Thoracic aorta (tissue), 2 donors: ENCODE measurements around the gene BCAM. TPM values are rescaled to one million over a fixed set of nuclear protein-coding genes. Genes with fewer than 3 reads are reported as not detected.

ENCODE experiments used
- ATAC-seq: fragments of 150-250 bp; one replicate; pipeline ENCODE4 v1.8.0; 2017; ENCODE audit warnings: low read depth; ENCODE audit not compliant: insufficient number of reproducible peaks, low FRiP score
- DNase-seq: peaks from one replicate; pipeline ENCODE4 v3.0.0-alpha.2; 2020; ENCODE audit warnings: low spot score
- H3K27ac ChIP-seq, 2 donors: fragments of 200-600 bp; sonication (generic); 1 replicate in 1 of 2; 2 replicates in 1 of 2; pipeline ENCODE4 v1.5.1; 2016; ENCODE audit warnings: mild to moderate bottlenecking in 2 of 2, moderate library complexity in 2 of 2
- H3K27me3 ChIP-seq: fragments of 200-600 bp; sonication (generic); replicated peaks from 2 replicates; pipeline ENCODE4 v1.6.0; 2016; ENCODE audit warnings: mild to moderate bottlenecking; ENCODE audit not compliant: insufficient read depth
- H3K36me3 ChIP-seq: fragments of 200-600 bp; sonication (generic); one replicate; pipeline ENCODE4 v1.5.1; 2016
- H3K4me1 ChIP-seq, 2 donors: fragments of 200-600 bp; sonication (generic); 1 replicate in 1 of 2; 2 replicates in 1 of 2; pipeline versions ENCODE4 v1.5.1 to v1.6.0; 2016; ENCODE audit warnings: low read depth in 2 of 2, mild to moderate bottlenecking in 1 of 2; ENCODE audit not compliant: control insufficient read depth in 1 of 2
- H3K4me3 ChIP-seq: fragments of 200-600 bp; sonication (generic); 2 replicates; pipeline ENCODE4 v1.5.1; 2016; ENCODE audit warnings: mild to moderate bottlenecking
- H3K9me3 ChIP-seq: fragments of 200-600 bp; sonication (generic); 2 replicates; pipeline ENCODE4 v1.5.1; 2016
- total RNA-seq, 2 donors: library from RNA; depleted of rRNA; stranded (reverse); fragments of >200 nt; gene quantifications; one replicate each; pipeline versions ENCODE4 v1.1.0 to v1.2.3, GENCODE V29; 2016
- TF ChIP-seq, protein P1 (sequence below): fragments of 200-600 bp; sonication (generic); IDR thresholded peaks from one replicate; pipeline ENCODE4 v1.5.1; 2019; ENCODE audit warnings: antibody characterized with exemption

Gene BCAM
- total RNA-seq, 2 donors from 2014 or later, result 77.7 to 178 TPM

GRCh38 chr19:44818466-44819031, 9.6 kb downstream of the BCAM start:
- DNase-seq, result no peak
- Histone ChIP-seq H3K4me1 (peaks cover 14 to 25% of the 10 kb centered on the region in 2 donors), H3K27ac (no peak overlapping the region), H3K4me3 (no peak overlapping the region), H3K36me3 (peaks cover 23% of the 10 kb centered on the region), H3K9me3 (no peaks in the 10 kb centered on the region), H3K27me3 (no peaks in the 10 kb centered on the region)
- TF ChIP-seq, protein P1, sequence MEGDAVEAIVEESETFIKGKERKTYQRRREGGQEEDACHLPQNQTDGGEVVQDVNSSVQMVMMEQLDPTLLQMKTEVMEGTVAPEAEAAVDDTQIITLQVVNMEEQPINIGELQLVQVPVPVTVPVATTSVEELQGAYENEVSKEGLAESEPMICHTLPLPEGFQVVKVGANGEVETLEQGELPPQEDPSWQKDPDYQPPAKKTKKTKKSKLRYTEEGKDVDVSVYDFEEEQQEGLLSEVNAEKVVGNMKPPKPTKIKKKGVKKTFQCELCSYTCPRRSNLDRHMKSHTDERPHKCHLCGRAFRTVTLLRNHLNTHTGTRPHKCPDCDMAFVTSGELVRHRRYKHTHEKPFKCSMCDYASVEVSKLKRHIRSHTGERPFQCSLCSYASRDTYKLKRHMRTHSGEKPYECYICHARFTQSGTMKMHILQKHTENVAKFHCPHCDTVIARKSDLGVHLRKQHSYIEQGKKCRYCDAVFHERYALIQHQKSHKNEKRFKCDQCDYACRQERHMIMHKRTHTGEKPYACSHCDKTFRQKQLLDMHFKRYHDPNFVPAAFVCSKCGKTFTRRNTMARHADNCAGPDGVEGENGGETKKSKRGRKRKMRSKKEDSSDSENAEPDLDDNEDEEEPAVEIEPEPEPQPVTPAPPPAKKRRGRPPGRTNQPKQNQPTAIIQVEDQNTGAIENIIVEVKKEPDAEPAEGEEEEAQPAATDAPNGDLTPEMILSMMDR, result no peak
- no peak for ATAC-seq

DNA sequence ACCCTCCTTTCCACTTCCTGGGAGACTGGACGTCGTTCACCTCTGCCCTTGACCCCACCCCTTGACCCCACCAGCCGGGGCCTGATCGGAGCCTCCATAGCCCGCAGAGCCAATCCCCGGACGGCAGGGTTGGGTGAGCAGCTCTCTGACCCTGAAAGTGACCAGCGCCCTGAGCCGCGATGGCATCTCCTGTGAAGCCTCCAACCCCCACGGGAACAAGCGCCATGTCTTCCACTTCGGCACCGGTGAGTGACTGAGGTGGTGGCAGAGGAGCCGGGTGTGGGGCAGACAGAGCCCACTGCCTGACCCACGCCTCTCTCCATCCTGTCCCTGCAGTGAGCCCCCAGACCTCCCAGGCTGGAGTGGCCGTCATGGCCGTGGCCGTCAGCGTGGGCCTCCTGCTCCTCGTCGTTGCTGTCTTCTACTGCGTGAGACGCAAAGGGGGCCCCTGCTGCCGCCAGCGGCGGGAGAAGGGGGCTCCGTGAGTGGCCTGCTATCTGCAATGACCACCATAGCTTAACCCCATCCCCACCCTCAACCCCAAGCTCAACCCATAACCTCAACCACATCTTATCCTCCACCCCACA, 10.4 kb downstream of the BCAM start:
- Histone ChIP-seq H3K27me3 (no peaks in the 10 kb centered on the region), H3K4me3 (no peak overlapping the region), H3K36me3 (peaks cover 15% of the 10 kb centered on the region), H3K27ac (peak overlapping the region in 1 of 2 donors; percentile 95), H3K9me3 (no peaks in the 10 kb centered on the region), H3K4me1 (peaks cover 14 to 25% of the 10 kb centered on the region in 2 donors)
- ATAC-seq (no peak), DNase-seq (no peak)
- TF ChIP-seq, protein P1, result no peak

GRCh38 chr19:44820648-44821609, 12.0 kb downstream of the BCAM start:
- Histone ChIP-seq H3K9me3 (no peaks in the 10 kb centered on the region), H3K27ac (peak overlapping the region; percentile 90 to 95), H3K4me3 (peak overlapping the region; percentile 64), H3K36me3 (peaks cover 2% of the 10 kb centered on the region), H3K4me1 (peaks cover 14 to 25% of the 10 kb centered on the region in 2 donors), H3K27me3 (no peaks in the 10 kb centered on the region)
- ATAC-seq (peak; percentile 62), DNase-seq (peak; percentile 58)
- TF ChIP-seq, protein P1, result peak; percentile 26

DNA sequence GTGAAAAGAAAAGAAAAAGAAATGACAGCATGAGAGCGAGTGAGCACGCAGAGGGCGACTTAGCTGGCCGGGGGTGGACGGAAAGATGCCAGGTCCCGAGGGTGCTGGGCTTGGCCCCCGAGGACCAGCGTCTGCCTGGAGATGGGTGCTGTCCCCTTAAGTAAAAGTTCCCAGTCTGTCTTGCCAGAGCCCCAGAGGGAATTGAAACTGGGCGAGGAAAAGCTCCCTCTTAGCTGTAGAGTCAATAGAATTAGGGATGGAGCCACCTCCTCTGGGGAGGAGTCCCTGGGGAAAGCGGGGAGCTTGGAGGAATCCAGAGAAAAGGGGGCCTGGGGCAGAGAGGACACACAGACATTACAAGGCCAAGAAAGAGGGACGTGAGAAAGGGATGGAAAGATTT, 13.3 kb downstream of the BCAM start:
- Histone ChIP-seq H3K36me3 (no peaks in the 10 kb centered on the region), H3K27ac (peak overlapping the region; percentile 83 to 87), H3K9me3 (no peaks in the 10 kb centered on the region), H3K4me1 (peaks cover 14 to 25% of the 10 kb centered on the region in 2 donors), H3K27me3 (no peaks in the 10 kb centered on the region), H3K4me3 (peak overlapping the region; percentile 64)
- DNase-seq (no peak), ATAC-seq (no peak)
- TF ChIP-seq, protein P1, result no peak
